ENCODE results near the gene CCDC112. TPM values are rescaled to one million over a fixed set of nuclear protein-coding genes. Genes with fewer than 3 reads are reported as not detected.
A peak's percentile ranks its signal among the peaks of the same experiment; 100 is the strongest.

The CCDC112 gene
- total RNA-seq, 1 donor from 2014 or later = 7.8 TPM

GRCh38 chr5:115267617-115268016 is 28.8 kb downstream of the CCDC112 start:
- H3K9me3 Mint-ChIP-seq (ENCODE audit: unreplicated experiment) = no peaks in the 10 kb centered on the region
- peaks cover 7% of the 10 kb centered on the region for H3K4me1 Mint-ChIP-seq (ENCODE audit: unreplicated experiment)
- no peaks in the 10 kb centered on the region for H3K27me3 Mint-ChIP-seq (ENCODE audit: unreplicated experiment)
- H3K36me3 Mint-ChIP-seq (ENCODE audit: unreplicated experiment) = peaks cover 21% of the 10 kb centered on the region
- H3K27ac Mint-ChIP-seq (ENCODE audit: unreplicated experiment) = no peak overlapping the region
- TF ChIP-seq CTCF (IDR thresholded peaks at IDR 0.05) = no peak
- no peak for DNase-seq (ENCODE audit: extremely low spot score, unreplicated experiment)
- no peak overlapping the region for H3K4me3 Mint-ChIP-seq (ENCODE audit: unreplicated experiment)

- Mint-ChIP-seq H3K4me3 (ENCODE audit: unreplicated experiment) (no peak overlapping the region), H3K36me3 (ENCODE audit: unreplicated experiment) (peaks cover 9% of the 10 kb centered on the region), H3K27ac (ENCODE audit: unreplicated experiment) (no peak overlapping the region), H3K27me3 (ENCODE audit: unreplicated experiment) (no peaks in the 10 kb centered on the region), H3K4me1 (ENCODE audit: unreplicated experiment) (peaks cover 19% of the 10 kb centered on the region), H3K9me3 (ENCODE audit: unreplicated experiment) (no peaks in the 10 kb centered on the region)
- no peak for DNase-seq (ENCODE audit: extremely low spot score, unreplicated experiment)
- TF ChIP-seq CTCF (IDR thresholded peaks at IDR 0.05) = no peak
Observed at GRCh38 chr5:115265220-115265619, 31.2 kb downstream of the CCDC112 start.

- no peaks in the 10 kb centered on the region for H3K9me3 Mint-ChIP-seq (ENCODE audit: unreplicated experiment)
- no peak for DNase-seq (ENCODE audit: extremely low spot score, unreplicated experiment)
- peaks cover 9% of the 10 kb centered on the region for H3K36me3 Mint-ChIP-seq (ENCODE audit: unreplicated experiment)
- no peaks in the 10 kb centered on the region for H3K27me3 Mint-ChIP-seq (ENCODE audit: unreplicated experiment)
- no peak overlapping the region for H3K4me3 Mint-ChIP-seq (ENCODE audit: unreplicated experiment)
- peaks cover 23% of the 10 kb centered on the region for H3K4me1 Mint-ChIP-seq (ENCODE audit: unreplicated experiment)
- TF ChIP-seq CTCF (IDR thresholded peaks at IDR 0.05) = no peak
- no peak overlapping the region for H3K27ac Mint-ChIP-seq (ENCODE audit: unreplicated experiment)
Observed at GRCh38 chr5:115264786-115265185, 31.7 kb downstream of the CCDC112 start.

- Mint-ChIP-seq H3K36me3 (ENCODE audit: unreplicated experiment) (peaks cover 5% of the 10 kb centered on the region), H3K9me3 (ENCODE audit: unreplicated experiment) (no peaks in the 10 kb centered on the region), H3K27me3 (ENCODE audit: unreplicated experiment) (no peaks in the 10 kb centered on the region), H3K27ac (ENCODE audit: unreplicated experiment) (peak overlapping the region; percentile 97), H3K4me3 (ENCODE audit: unreplicated experiment) (peak overlapping the region; percentile 95), H3K4me1 (ENCODE audit: unreplicated experiment) (peaks cover 29% of the 10 kb centered on the region)
- DNase-seq (ENCODE audit: extremely low spot score, unreplicated experiment) = no peak
- no peak for TF ChIP-seq CTCF (IDR thresholded peaks at IDR 0.05)
Observed at GRCh38 chr5:115263078-115263380, 33.4 kb downstream of the CCDC112 start.

- Mint-ChIP-seq H3K36me3 (ENCODE audit: unreplicated experiment) (peaks cover 5% of the 10 kb centered on the region), H3K27ac (ENCODE audit: unreplicated experiment) (peak within 1 kb of the TSS; percentile 97), H3K27me3 (ENCODE audit: unreplicated experiment) (no peaks in the 10 kb centered on the region), H3K4me1 (ENCODE audit: unreplicated experiment) (peaks cover 30% of the 10 kb centered on the region), H3K9me3 (ENCODE audit: unreplicated experiment) (no peaks in the 10 kb centered on the region), H3K4me3 (ENCODE audit: unreplicated experiment) (peak within 1 kb of the TSS; percentile 95)
- peak; percentile 89 for DNase-seq (ENCODE audit: extremely low spot score, unreplicated experiment)
- no peak for TF ChIP-seq CTCF (IDR thresholded peaks at IDR 0.05)
Observed at GRCh38 chr5:115262321-115263077, 34.0 kb downstream of the CCDC112 start, which contains the start of gene PGGT1B. PGGT1B (minus strand) TSS chr5:115262877; CDS start chr5:115262851, 26 bp downstream.

Data from osteocyte (in vitro differentiated cells).